Heart right ventricle (tissue), 16 donors: ENCODE measurements around the gene STRIP2. TPM values are rescaled to one million over a fixed set of nuclear protein-coding genes. Genes with fewer than 3 reads are reported as not detected.

Experiments
- ATAC-seq, 8 donors: fragments of 200-7000 bp; cut with Tn5 transposase; one replicate each; pipeline ENCODE4 v1.9.1; 2020; ENCODE audit warnings: mild to moderate bottlenecking in 8 of 8, moderate library complexity in 8 of 8, moderate number of reproducible peaks in 1 of 8
- DNase-seq, 2 donors: peaks; one replicate each; pipeline ENCODE4 v3.0.0-alpha.2; 2020
- H3K27ac ChIP-seq, 10 donors: fragments of 200-600 bp; sonication (generic) in 2 of 10; one replicate each; pipeline versions ENCODE4 v1.5.0 to v1.8.0; 2020 to 2022; ENCODE audit warnings: mild to moderate bottlenecking in 3 of 10
- H3K27me3 ChIP-seq, 7 donors: fragments of 200-600 bp; one replicate each; pipeline ENCODE4 v1.8.0; 2021 to 2022; ENCODE audit warnings: mild to moderate bottlenecking in 2 of 7
- H3K36me3 ChIP-seq, 9 donors: fragments of 200-600 bp; sonication (generic) in 1 of 9; one replicate each; pipeline versions ENCODE4 v1.5.0 to v1.8.0; 2020 to 2022; ENCODE audit warnings: mild to moderate bottlenecking in 2 of 9
- H3K4me1 ChIP-seq, 9 donors: fragments of 200-600 bp; sonication (generic) in 1 of 9; one replicate each; pipeline versions ENCODE4 v1.5.0 to v1.8.0; 2020 to 2022; ENCODE audit warnings: mild to moderate bottlenecking in 4 of 9
- H3K4me3 ChIP-seq, 10 donors: fragments of 200-600 bp; sonication (generic) in 2 of 10; one replicate each; pipeline versions ENCODE4 v1.5.0 to v1.8.0; 2020 to 2022; ENCODE audit warnings: mild to moderate bottlenecking in 7 of 10, moderate library complexity in 2 of 10
- H3K9me3 ChIP-seq, 11 donors: fragments of 200-600 bp in 10 of 11; sonication (generic) in 2 of 11; one replicate each; pipeline versions ENCODE4 v1.5.0 to v1.8.0; 2013 to 2022; ENCODE audit warnings: mild to moderate bottlenecking in 2 of 11, control low read depth in 1 of 11, moderate library complexity in 1 of 11
- WGBS, 2 donors: extraction: QIAGEN DNeasy Blood & Tissue Kit; methylation state at CpG; one replicate each; pipeline ENCODE4 v1.1.7; 2013; ENCODE audit warnings: inconsistent platforms in 1 of 2; 5-methylcytosine and 5-hydroxymethylcytosine counted together
- intact Hi-C, 10 donors: fragments of 100-400 bp; cut with DNase I; formaldehyde crosslinking; loops; one replicate each; pipeline versions ENCODE4 v1.11.1 to v1.14.2; 2022
- polyA plus RNA-seq, 2 donors: library from polyadenylated mRNA; stranded (reverse); fragments of 200-250 nt; gene quantifications; one replicate each; pipeline ENCODE4 v1.2.3, GENCODE V29; 2013
- total RNA-seq, 10 donors: library from RNA; stranded (reverse); fragmentation: NEBNext Ultra II Directional in 3 of 10; extraction: Animal tissue kit (Norgen Biotek cat#: 25700) in 3 of 10; gene quantifications; one replicate each; pipeline versions ENCODE4 v1.2.1 to v1.2.4, GENCODE V29; 2021 to 2023
- TF ChIP-seq, protein P1 (sequence below), 9 donors: fragments of 200-600 bp; sonication (generic) in 2 of 9; IDR thresholded peaks; one replicate each; pipeline versions ENCODE4 v1.5.0 to v1.8.0; 2021 to 2022; ENCODE audit warnings: antibody characterized with exemption in 9 of 9, mild to moderate bottlenecking in 5 of 9, moderate library complexity in 1 of 9
- donor health status: Arrhythmogenic right ventricular cardiomyopathy.
- donor health status: ischemic (EF 13 %, LVEDD 7.1; RV severe dilation, severe dysfunction).
- donor health status: healthy with polysubstance abuse.
- donor health status: DM: no; HTN: yes; CAD: no.
- donor health status: DM: no; HTN: no; CAD: no.
- donor health status: ischemic (EF 25% LVEDD 6.9; RV normal size, moderate dysfunction).
- donor health status: ischemic (EF 25% LVEDD 5.7; RV mildly dilated, moderate dysfunction).
- donor health status: healthy.
- donor health status: DM: yes; HTN: yes; CAD: no.
- donor health status: Ischemic cardiomyopathy.
- donor health status: ischemic (EF 35%, LVEDD 5.7; RV mildly dilated, moderate dysfunction).
- donor health status: nonischemic (EF 11% LVEDD 7.7; RV severe dilation, severe dysfunction).
- donor health status: DM: yes; HTN: yes; CAD: no.
- donor health status: PGD.
- donor health status: ischemic (EF 29% LVEDD 5.4; RV normal size, mild dysfunction).
- donor health status: nonischemic (EF 23%, LVEDD 6.1; RV moderate dilation, normal function).

Gene STRIP2
- total and polyA plus RNA-seq, 12 donors = 10.6 to 36.9 (median 20.8) TPM

DNA sequence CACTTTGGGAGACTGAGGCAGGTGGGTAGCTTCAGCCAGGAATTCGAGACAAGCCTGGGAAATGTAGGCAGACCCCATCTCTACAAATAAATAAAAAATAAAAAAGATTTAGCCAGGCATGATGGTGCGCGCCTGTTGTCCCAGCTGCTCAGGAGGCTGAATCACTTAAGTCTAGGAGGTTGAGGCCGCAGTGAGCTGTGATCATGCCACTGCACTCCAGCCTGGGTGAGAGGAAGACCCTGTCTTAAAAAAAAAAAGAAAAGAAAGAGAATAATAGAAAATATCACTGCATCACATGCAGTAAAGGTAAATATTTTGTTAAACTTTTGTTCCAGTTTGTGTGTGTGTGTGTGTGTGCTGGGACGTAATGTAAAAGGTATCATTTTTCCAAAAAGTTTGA, 3.0 kb downstream of the STRIP2 start:
- 91 to 97% methylated on average over 5 of the region's 5 CpGs for whole genome bisulfite sequencing, 2 donors
- TF ChIP-seq, protein P1, sequence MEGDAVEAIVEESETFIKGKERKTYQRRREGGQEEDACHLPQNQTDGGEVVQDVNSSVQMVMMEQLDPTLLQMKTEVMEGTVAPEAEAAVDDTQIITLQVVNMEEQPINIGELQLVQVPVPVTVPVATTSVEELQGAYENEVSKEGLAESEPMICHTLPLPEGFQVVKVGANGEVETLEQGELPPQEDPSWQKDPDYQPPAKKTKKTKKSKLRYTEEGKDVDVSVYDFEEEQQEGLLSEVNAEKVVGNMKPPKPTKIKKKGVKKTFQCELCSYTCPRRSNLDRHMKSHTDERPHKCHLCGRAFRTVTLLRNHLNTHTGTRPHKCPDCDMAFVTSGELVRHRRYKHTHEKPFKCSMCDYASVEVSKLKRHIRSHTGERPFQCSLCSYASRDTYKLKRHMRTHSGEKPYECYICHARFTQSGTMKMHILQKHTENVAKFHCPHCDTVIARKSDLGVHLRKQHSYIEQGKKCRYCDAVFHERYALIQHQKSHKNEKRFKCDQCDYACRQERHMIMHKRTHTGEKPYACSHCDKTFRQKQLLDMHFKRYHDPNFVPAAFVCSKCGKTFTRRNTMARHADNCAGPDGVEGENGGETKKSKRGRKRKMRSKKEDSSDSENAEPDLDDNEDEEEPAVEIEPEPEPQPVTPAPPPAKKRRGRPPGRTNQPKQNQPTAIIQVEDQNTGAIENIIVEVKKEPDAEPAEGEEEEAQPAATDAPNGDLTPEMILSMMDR (IDR thresholded peaks at IDR 0.05) = no peak
- intact Hi-C loops = loop anchor here in 1 of 10 donors (10.0 kb wide), 1 partner anchor 62 kb away; no protein-coding TSS in a partner anchor
- Histone ChIP-seq H3K27me3 (peaks cover 0 to 35% (median 0%) of the 10 kb centered on the region in 7 donors), H3K9me3 (no peaks in the 10 kb centered on the region), H3K4me3 (no peak overlapping the region), H3K4me1 (peaks cover 0 to 30% (median 8%) of the 10 kb centered on the region in 9 donors), H3K27ac (no peak overlapping the region), H3K36me3 (no peaks in the 10 kb centered on the region)
- ATAC-seq (no peak), DNase-seq (no peak)

- Histone ChIP-seq H3K27me3 (peaks cover 0 to 26% (median 0%) of the 10 kb centered on the region in 7 donors), H3K9me3 (no peaks in the 10 kb centered on the region), H3K4me3 (no peak overlapping the region), H3K27ac (peak overlapping the region in 2 of 10 donors; percentile 24 to 51), H3K36me3 (no peaks in the 10 kb centered on the region), H3K4me1 (peaks cover 2 to 29% (median 11%) of the 10 kb centered on the region in 9 donors)
- DNase-seq (no peak), ATAC-seq (no peak)
- TF ChIP-seq, protein P1 (IDR thresholded peaks at IDR 0.05) = no peak
- WGBS, 2 donors = 91 to 96% methylated on average over 6 of the region's 6 CpGs
- intact Hi-C loops = loop anchor here in 1 of 10 donors (10.0 kb wide), 1 partner anchor 64 kb away; no protein-coding TSS in a partner anchor
Observed at GRCh38 chr7:129438281-129438838, 4.1 kb downstream of the STRIP2 start.

DNA sequence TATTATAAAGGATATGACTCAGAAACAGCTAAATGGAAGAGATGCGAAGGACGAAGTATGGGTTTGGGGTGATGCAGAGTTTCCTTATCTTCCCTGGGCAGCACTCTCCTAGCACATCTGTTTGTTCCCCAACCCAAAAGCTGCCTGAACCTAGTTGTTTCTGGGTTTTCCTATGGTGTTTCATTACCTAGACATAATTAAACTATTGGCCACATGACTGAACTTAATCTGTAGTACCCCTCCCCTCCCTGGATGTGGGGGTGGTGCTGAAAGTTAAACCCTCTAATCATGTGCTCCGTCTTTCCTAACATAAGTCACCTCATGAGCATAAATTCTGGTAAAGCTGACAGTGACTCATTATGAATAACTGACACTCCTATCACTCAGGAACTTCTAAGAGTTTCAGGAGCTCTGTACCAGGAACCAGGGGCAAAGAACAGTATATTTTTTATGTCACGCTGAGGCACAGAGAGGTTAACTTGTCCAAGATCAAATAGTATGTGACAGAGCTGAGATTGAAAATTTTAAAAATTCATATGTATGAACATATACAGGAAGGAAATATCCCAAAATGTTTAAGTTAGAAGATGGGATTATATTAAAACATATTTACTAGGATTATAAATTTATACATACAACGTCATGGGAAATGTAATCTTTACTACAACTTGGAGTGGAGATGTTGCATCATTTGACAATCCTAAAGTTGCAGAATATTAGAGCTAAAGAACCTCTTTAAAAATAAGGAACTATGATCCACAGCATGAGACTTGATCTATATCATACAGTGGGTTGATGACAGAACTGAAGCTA, 4.8 kb downstream of the STRIP2 start:
- 68 to 79% methylated on average over 5 of the region's 5 CpGs for WGBS, 2 donors
- Histone ChIP-seq H3K9me3 (no peaks in the 10 kb centered on the region), H3K36me3 (no peaks in the 10 kb centered on the region), H3K27ac (peak overlapping the region in 2 of 10 donors; percentile 24 to 51), H3K4me1 (peaks cover 3 to 30% (median 14%) of the 10 kb centered on the region in 9 donors), H3K4me3 (no peak overlapping the region), H3K27me3 (peaks cover 0 to 22% (median 0%) of the 10 kb centered on the region in 7 donors)
- intact Hi-C loops = loop anchor here in 1 of 10 donors (10.0 kb wide), 1 partner anchor 64 kb away; no protein-coding TSS in a partner anchor
- DNase-seq (no peak), ATAC-seq (peak in 1 of 8 donors; percentile 57)
- TF ChIP-seq, protein P1 (IDR thresholded peaks at IDR 0.05) = no peak

- H3K27ac ChIP-seq = peak overlapping the region in 1 of 10 donors; percentile 24
- H3K4me3 ChIP-seq = no peak overlapping the region
- 95% methylated on average over 3 of the region's 3 CpGs for WGBS, 2 donors
- no peaks in the 10 kb centered on the region for H3K9me3 ChIP-seq
- H3K27me3 ChIP-seq = peaks cover 0 to 15% (median 0%) of the 10 kb centered on the region in 7 donors
- intact Hi-C loops = loop anchor here in 1 of 10 donors (10.0 kb wide), 1 partner anchor 65 kb away; no protein-coding TSS in a partner anchor
- H3K36me3 ChIP-seq = peaks cover 0 to 8% (median 0%) of the 10 kb centered on the region in 9 donors
- no peak for DNase-seq
- ATAC-seq = no peak
- peaks cover 1 to 29% (median 14%) of the 10 kb centered on the region in 9 donors for H3K4me1 ChIP-seq
- TF ChIP-seq, protein P1 (IDR thresholded peaks at IDR 0.05) = no peak
Observed at GRCh38 chr7:129439963-129440625, 5.9 kb downstream of the STRIP2 start.
